ENCODE measurements around the gene GMDS. TPM values are rescaled to one million over a fixed set of nuclear protein-coding genes. Genes with fewer than 3 reads are reported as not detected.

The GMDS gene
- total RNA-seq, 2 experiments from 2014 or later: 36.6 to 42.8 TPM

GRCh38 chr6:1591926-1592325 lies 653.5 kb downstream of the GMDS start:
- peaks cover 26% of the 10 kb centered on the region for H3K27me3 Mint-ChIP-seq
- H3K9me3 Mint-ChIP-seq: no peaks in the 10 kb centered on the region
- DNase-seq (no peak), ATAC-seq (no peak)
- no peaks in the 10 kb centered on the region for H3K4me1 Mint-ChIP-seq (ENCODE audit: low read depth)
- no peak overlapping the region for H3K4me3 Mint-ChIP-seq
- H3K36me3 Mint-ChIP-seq (ENCODE audit: low read depth): no peaks in the 10 kb centered on the region
- intact Hi-C loops (cut with micrococcal nuclease): loop anchor here (10.0 kb wide), 1 partner anchor 1163 kb away; the partner anchor contains the start of gene MYLK4
- TF ChIP-seq CTCF (IDR thresholded peaks at IDR 0.05): no peak
- ChIA-PET CTCF (interaction anchor here (1.6 kb wide), 1 partner anchor 35 kb away, joined by 3 read pairs; no protein-coding TSS in a partner anchor), POLR2A (interaction anchor here (0.8 kb wide), 1 partner anchor 919 kb away, joined by 3 read pairs; no protein-coding TSS in a partner anchor)
- no peak overlapping the region for H3K27ac Mint-ChIP-seq

- Mint-ChIP-seq H3K27me3 (peaks cover 23% of the 10 kb centered on the region), H3K4me1 (ENCODE audit: low read depth) (no peaks in the 10 kb centered on the region), H3K9me3 (no peaks in the 10 kb centered on the region), H3K4me3 (no peak overlapping the region), H3K36me3 (ENCODE audit: low read depth) (no peaks in the 10 kb centered on the region), H3K27ac (no peak overlapping the region)
- ATAC-seq (no peak), DNase-seq (no peak)
- ChIA-PET POLR2A (no interaction called here), CTCF (no interaction called here)
- intact Hi-C loops (cut with micrococcal nuclease): loop anchor here (10.0 kb wide), 1 partner anchor 1164 kb away; the partner anchor contains the start of gene MYLK4
- TF ChIP-seq CTCF (IDR thresholded peaks at IDR 0.05): no peak
Measured at GRCh38 chr6:1591243-1591642, 654.2 kb downstream of the GMDS start.

GRCh38 chr6:1590580-1590979 lies 654.8 kb downstream of the GMDS start:
- Mint-ChIP-seq H3K27ac (no peak overlapping the region), H3K4me1 (ENCODE audit: low read depth) (no peaks in the 10 kb centered on the region), H3K36me3 (ENCODE audit: low read depth) (no peaks in the 10 kb centered on the region), H3K27me3 (peaks cover 22% of the 10 kb centered on the region), H3K4me3 (no peak overlapping the region), H3K9me3 (no peaks in the 10 kb centered on the region)
- CTCF ChIA-PET: interaction anchor here (0.8 kb wide), 1 partner anchor 514 kb away, joined by 3 read pairs; no protein-coding TSS in a partner anchor
- no peak for ATAC-seq
- no peak for DNase-seq
- no peak for TF ChIP-seq CTCF (IDR thresholded peaks at IDR 0.05)
- intact Hi-C loops (cut with micrococcal nuclease): loop anchor here (10.0 kb wide), 1 partner anchor 1164 kb away; the partner anchor contains the start of gene MYLK4
- POLR2A ChIA-PET: no interaction called here

- ChIA-PET POLR2A (no interaction called here), CTCF (no interaction called here)
- no peaks in the 10 kb centered on the region for H3K36me3 Mint-ChIP-seq (ENCODE audit: low read depth)
- no peak overlapping the region for H3K4me3 Mint-ChIP-seq
- H3K9me3 Mint-ChIP-seq: no peaks in the 10 kb centered on the region
- no peaks in the 10 kb centered on the region for H3K4me1 Mint-ChIP-seq (ENCODE audit: low read depth)
- no peak overlapping the region for H3K27ac Mint-ChIP-seq
- H3K27me3 Mint-ChIP-seq: peaks cover 18% of the 10 kb centered on the region
- DNase-seq: no peak
- no peak for TF ChIP-seq CTCF (IDR thresholded peaks at IDR 0.05)
- intact Hi-C loops (cut with micrococcal nuclease): no loop called here
- no peak for ATAC-seq
Measured at GRCh38 chr6:1589208-1589607, 656.2 kb downstream of the GMDS start.

GRCh38 chr6:1587977-1588376 lies 657.4 kb downstream of the GMDS start:
- no peak for TF ChIP-seq CTCF (IDR thresholded peaks at IDR 0.05)
- Mint-ChIP-seq H3K36me3 (ENCODE audit: low read depth) (no peaks in the 10 kb centered on the region), H3K9me3 (no peaks in the 10 kb centered on the region), H3K4me3 (no peak overlapping the region), H3K4me1 (ENCODE audit: low read depth) (no peaks in the 10 kb centered on the region), H3K27ac (no peak overlapping the region), H3K27me3 (peaks cover 18% of the 10 kb centered on the region)
- ChIA-PET POLR2A (interaction anchor here (0.6 kb wide), 1 partner anchor 756 kb away, joined by 4 read pairs; no protein-coding TSS in a partner anchor), CTCF (no interaction called here)
- DNase-seq (no peak), ATAC-seq (no peak)
- intact Hi-C loops (cut with micrococcal nuclease): no loop called here
